Astrocyte (in vitro differentiated cells and primary cell): ENCODE results near the gene SH2D7. TPM values are rescaled to one million over a fixed set of nuclear protein-coding genes. Genes with fewer than 3 reads are reported as not detected.

ENCODE experiments used
- DNase-seq: peaks from one replicate; pipeline ENCODE4 v3.0.0-alpha.2; 2010; ENCODE audit warnings: low read depth
- FAIRE-seq: peaks from 2 replicates; lab custom pipeline; 2011; peaks lifted over from hg19 to GRCh38; lab: Jason Lieb, UNC
- H2AFZ ChIP-seq: 2 replicates; pipeline ENCODE4 v1.6.0; 2012; ENCODE audit warnings: low read depth, low read length, inconsistent platforms
- H3K27ac ChIP-seq: 2 replicates; pipeline ENCODE4 v1.5.1; 2011; ENCODE audit warnings: low read depth, low read length, inconsistent platforms
- H3K27me3 ChIP-seq: 2 replicates; pipeline ENCODE4 v1.6.0; 2011; ENCODE audit warnings: low read length, inconsistent platforms; ENCODE audit not compliant: insufficient read depth
- H3K36me3 ChIP-seq: 2 replicates; pipeline ENCODE4 v1.5.1; 2011; ENCODE audit warnings: low read length, inconsistent platforms; ENCODE audit not compliant: insufficient read depth
- H3K4me1 ChIP-seq: 2 replicates; pipeline ENCODE4 v1.5.1; 2011; ENCODE audit warnings: low read length, inconsistent platforms; ENCODE audit not compliant: insufficient read depth
- H3K4me2 ChIP-seq: 2 replicates; pipeline ENCODE4 v1.6.0; 2012; ENCODE audit warnings: low read length, inconsistent platforms
- H3K4me3 ChIP-seq: 2 replicates; pipeline ENCODE4 v1.5.1; 2011; ENCODE audit warnings: low read depth, mild to moderate bottlenecking, low read length, inconsistent platforms; ENCODE audit not compliant: insufficient read depth
- H3K79me2 ChIP-seq: 2 replicates; pipeline ENCODE4 v1.6.0; 2012; ENCODE audit warnings: mild to moderate bottlenecking, low read length, inconsistent platforms; ENCODE audit not compliant: insufficient read depth
- H3K9ac ChIP-seq: 2 replicates; pipeline ENCODE4 v1.6.0; 2012; ENCODE audit warnings: mild to moderate bottlenecking, low read length, inconsistent platforms
- H3K9me3 ChIP-seq: 2 replicates; pipeline ENCODE4 v1.5.1; 2012; ENCODE audit warnings: low read depth, mild to moderate bottlenecking, low read length, inconsistent platforms; ENCODE audit not compliant: insufficient read depth
- H4K20me1 ChIP-seq: 2 replicates; pipeline ENCODE4 v1.6.0; 2012; ENCODE audit warnings: low read length, inconsistent platforms; ENCODE audit not compliant: insufficient read depth
- H3K27ac Mint-ChIP-seq: one replicate; pipeline ENCODE4 v1.8.0; 2021; ENCODE audit warnings: mild to moderate bottlenecking, mixed read lengths; ENCODE audit not compliant: unreplicated experiment
- H3K27me3 Mint-ChIP-seq: one replicate; pipeline ENCODE4 v1.8.0; 2021; ENCODE audit warnings: low read depth, mixed read lengths; ENCODE audit not compliant: unreplicated experiment
- H3K36me3 Mint-ChIP-seq: one replicate; pipeline ENCODE4 v1.8.0; 2021; ENCODE audit warnings: low read depth, mixed read lengths; ENCODE audit not compliant: unreplicated experiment
- H3K4me1 Mint-ChIP-seq: one replicate; pipeline ENCODE4 v1.8.0; 2021; ENCODE audit warnings: low read depth, mixed read lengths; ENCODE audit not compliant: unreplicated experiment
- H3K4me3 Mint-ChIP-seq: one replicate; pipeline ENCODE4 v1.8.0; 2021; ENCODE audit warnings: mild to moderate bottlenecking, moderate library complexity, mixed read lengths; ENCODE audit not compliant: unreplicated experiment
- H3K9me3 Mint-ChIP-seq: one replicate; pipeline ENCODE4 v1.8.0; 2021; ENCODE audit warnings: mild to moderate bottlenecking, mixed read lengths; ENCODE audit not compliant: unreplicated experiment
- CTCF ChIP-seq: IDR thresholded peaks from 2 replicates; pipeline ENCODE4 v1.5.1; 2011; ENCODE audit warnings: low read depth, mild to moderate bottlenecking, inconsistent platforms, low read length, moderate library complexity; ENCODE audit not compliant: insufficient read depth
- EZH2 ChIP-seq: IDR thresholded peaks from 2 replicates; pipeline ENCODE4 v1.6.1; 2012; ENCODE audit warnings: mild to moderate bottlenecking, low read length, inconsistent platforms; ENCODE audit not compliant: insufficient read depth
- total RNA-seq: library from RNA; stranded (reverse); gene quantifications from 2 replicates; pipeline ENCODE4 v1.2.1, GENCODE V29; 2021

SH2D7 gene
- total RNA-seq, 1 donor from 2014 or later: not detected

- peaks cover 4% of the 10 kb centered on the region for H3K36me3 ChIP-seq
- no peaks in the 10 kb centered on the region for H3K9me3 ChIP-seq
- H2AFZ ChIP-seq: no peak overlapping the region
- no peak overlapping the region for H3K4me3 ChIP-seq
- peaks cover 92% of the 10 kb centered on the region for H3K79me2 ChIP-seq
- H3K27me3 Mint-ChIP-seq: peaks cover 2% of the 10 kb centered on the region
- peaks cover 28% of the 10 kb centered on the region for H3K4me1 Mint-ChIP-seq
- no peak overlapping the region for H3K9ac ChIP-seq
- TF ChIP-seq EZH2 (no peak), CTCF (no peak)
- H3K9me3 Mint-ChIP-seq: peaks cover 1% of the 10 kb centered on the region
- no peak overlapping the region for H3K4me3 Mint-ChIP-seq
- H3K27ac Mint-ChIP-seq: no peak overlapping the region
- H4K20me1 ChIP-seq: peaks cover 74% of the 10 kb centered on the region
- H3K36me3 Mint-ChIP-seq: peaks cover 4% of the 10 kb centered on the region
- no peak for DNase-seq
- H3K27me3 ChIP-seq: no peaks in the 10 kb centered on the region
- no peak for FAIRE-seq
- H3K4me2 ChIP-seq: no peak overlapping the region
- peaks cover 27% of the 10 kb centered on the region for H3K4me1 ChIP-seq
- no peak overlapping the region for H3K27ac ChIP-seq
These were observed 33.9 kb upstream of the SH2D7 start for GRCh38 chr15:78058401-78058935.

- H3K36me3 ChIP-seq: no peaks in the 10 kb centered on the region
- peaks cover 92% of the 10 kb centered on the region for H3K79me2 ChIP-seq
- no peak overlapping the region for H3K27ac ChIP-seq
- peaks cover 4% of the 10 kb centered on the region for H3K36me3 Mint-ChIP-seq
- peaks cover 1% of the 10 kb centered on the region for H3K9me3 Mint-ChIP-seq
- H2AFZ ChIP-seq: no peak overlapping the region
- H3K4me3 ChIP-seq: no peak overlapping the region
- no peak for TF ChIP-seq CTCF
- TF ChIP-seq EZH2: no peak
- no peak overlapping the region for H3K9ac ChIP-seq
- no peak overlapping the region for H3K4me2 ChIP-seq
- H3K27me3 ChIP-seq: no peaks in the 10 kb centered on the region
- peaks cover 27% of the 10 kb centered on the region for H3K4me1 ChIP-seq
- H3K27me3 Mint-ChIP-seq: peaks cover 2% of the 10 kb centered on the region
- H4K20me1 ChIP-seq: peaks cover 75% of the 10 kb centered on the region
- FAIRE-seq (no peak), DNase-seq (peak; percentile 37)
- no peaks in the 10 kb centered on the region for H3K9me3 ChIP-seq
- H3K4me3 Mint-ChIP-seq: no peak overlapping the region
- H3K4me1 Mint-ChIP-seq: peaks cover 28% of the 10 kb centered on the region
- H3K27ac Mint-ChIP-seq: no peak overlapping the region
These were observed 33.1 kb upstream of the SH2D7 start for GRCh38 chr15:78059110-78059839.

GRCh38 chr15:78060232-78060631 lies 32.1 kb upstream of the SH2D7 start:
- DNase-seq (no peak), FAIRE-seq (no peak)
- H3K4me2 ChIP-seq: no peak overlapping the region
- Mint-ChIP-seq H3K4me3 (no peak overlapping the region), H3K36me3 (peaks cover 4% of the 10 kb centered on the region), H3K27me3 (peaks cover 2% of the 10 kb centered on the region), H3K4me1 (peaks cover 26% of the 10 kb centered on the region), H3K9me3 (peaks cover 1% of the 10 kb centered on the region), H3K27ac (no peak overlapping the region)
- H4K20me1 ChIP-seq: peaks cover 74% of the 10 kb centered on the region
- H3K79me2 ChIP-seq: peaks cover 88% of the 10 kb centered on the region
- TF ChIP-seq CTCF: no peak
- TF ChIP-seq EZH2: no peak
- H3K4me1 ChIP-seq: peaks cover 32% of the 10 kb centered on the region
- no peaks in the 10 kb centered on the region for H3K27me3 ChIP-seq
- no peaks in the 10 kb centered on the region for H3K9me3 ChIP-seq
- H3K4me3 ChIP-seq: no peak overlapping the region
- no peak overlapping the region for H3K27ac ChIP-seq
- no peak overlapping the region for H3K9ac ChIP-seq
- H2AFZ ChIP-seq: no peak overlapping the region
- no peaks in the 10 kb centered on the region for H3K36me3 ChIP-seq
